HPDE6-E6E7 (cell line): ENCODE results near the gene SCIMP.
"Not testable (repeated sequence)": the region's sequence is repeated elsewhere in the genome, so short reads cannot be mapped to it uniquely, and the experiment has no call there.

Experiments
- DNase-seq: peaks from one replicate; pipeline ENCODE4 v3.0.0; 2011; ENCODE audit warnings: missing footprints; ENCODE audit errors: extremely low spot score

The SCIMP gene

GRCh38 chr17:5237541-5238016 is 2.9 kb upstream of the SCIMP start:
- DNase-seq, result peak; percentile 33

GRCh38 chr17:5236938-5237540 is 2.4 kb upstream of the SCIMP start:
- no peak for DNase-seq

GRCh38 chr17:5233492-5233891 is 1.2 kb downstream of the SCIMP start:
- DNase-seq, result not testable (repeated sequence)

- DNase-seq, result no peak
These were observed 7.5 kb downstream of the SCIMP start for GRCh38 chr17:5226940-5227878.

GRCh38 chr17:5225668-5226457 is 8.8 kb downstream of the SCIMP start:
- no peak for DNase-seq

- not testable (repeated sequence) for DNase-seq
These were observed 12.7 kb downstream of the SCIMP start for GRCh38 chr17:5221912-5222311.

GRCh38 chr17:5220074-5220473 is 14.6 kb downstream of the SCIMP start:
- no peak for DNase-seq

GRCh38 chr17:5219536-5219935 is 15.1 kb downstream of the SCIMP start:
- no peak for DNase-seq

- DNase-seq, result not testable (repeated sequence)
These were observed 17.1 kb downstream of the SCIMP start for GRCh38 chr17:5217562-5217961.

- no peak for DNase-seq
These were observed 23.2 kb downstream of the SCIMP start for GRCh38 chr17:5211458-5211857.

- DNase-seq, result no peak
These were observed 23.9 kb downstream of the SCIMP start for GRCh38 chr17:5210614-5211252.

- no peak for DNase-seq
These were observed 24.6 kb downstream of the SCIMP start for GRCh38 chr17:5210091-5210490.

- no peak for DNase-seq
These were observed 25.3 kb downstream of the SCIMP start for GRCh38 chr17:5209396-5209795.

- no peak for DNase-seq
These were observed 30.8 kb downstream of the SCIMP start for GRCh38 chr17:5203908-5204294.

GRCh38 chr17:5203178-5203907 is 31.3 kb downstream of the SCIMP start:
- no peak for DNase-seq

- DNase-seq, result no peak
These were observed 33.6 kb downstream of the SCIMP start for GRCh38 chr17:5201011-5201410.

- no peak for DNase-seq
These were observed 34.3 kb downstream of the SCIMP start for GRCh38 chr17:5200360-5200759.

- DNase-seq, result no peak
These were observed 36.2 kb downstream of the SCIMP start for GRCh38 chr17:5198472-5198871.

GRCh38 chr17:5194346-5194745 is 40.3 kb downstream of the SCIMP start:
- DNase-seq, result no peak

- DNase-seq, result peak; percentile 97
These were observed 42.9 kb downstream of the SCIMP start, which contains the start of gene ZNF594 for GRCh38 chr17:5191541-5192417. Gene ZNF594 (minus strand): TSS chr17:5191868. CDS start chr17:5184256, 7,612 bp downstream.
